Panc1 (cell line): Measurements from ENCODE around the gene CFAP300. TPM values are rescaled to one million over a fixed set of nuclear protein-coding genes. Genes with fewer than 3 reads are reported as not detected.

Experiments used
- ATAC-seq: fragments of 200-7000 bp; cut with Tn5 transposase; 2 replicates; pipeline ENCODE4 v1.9.1; 2020; ENCODE audit warnings: mild to moderate bottlenecking, moderate library complexity
- BruUV-seq: library from RNA; stranded (reverse); fragments of 400-500 nt; replicated peaks from 2 replicates; lab custom pipeline; 2021; lab: Mats Ljungman, UMichigan
- CTCF ChIA-PET: fragments of 300-600 bp; sonication (Branson Sonifier 250); formaldehyde crosslinking; loops from one replicate; lab custom pipeline; 2022; ENCODE audit warnings: antibody characterized with exemption; lab: Charles Lee
- POLR2A ChIA-PET: fragments of 300-600 bp; sonication (Branson Sonifier 250); formaldehyde crosslinking; loops from one replicate; lab custom pipeline; 2022; ENCODE audit warnings: antibody characterized with exemption; lab: Charles Lee
- DNase-seq: peaks from one replicate; pipeline ENCODE4 v3.0.0-alpha.2; 2010; ENCODE audit warnings: low read depth, low spot score
- H3K27ac ChIP-seq: 2 replicates; pipeline ENCODE4 v1.5.1; 2011; ENCODE audit warnings: mild to moderate bottlenecking, low read length, inconsistent platforms
- H3K27me3 ChIP-seq: fragments of 200-500 bp; sonication (Bioruptor generic); 2 replicates; pipeline ENCODE4 v1.6.0; 2014; ENCODE audit warnings: low read length, inconsistent platforms; ENCODE audit not compliant: control insufficient read depth, insufficient read depth
- H3K36me3 ChIP-seq: fragments of 200-500 bp; sonication (Bioruptor generic); 2 replicates; pipeline ENCODE4 v1.5.1; 2014; ENCODE audit warnings: inconsistent platforms, mild to moderate bottlenecking, low read length, moderate library complexity; ENCODE audit not compliant: control insufficient read depth, insufficient read depth
- H3K4me1 ChIP-seq: 2 replicates; pipeline ENCODE4 v1.5.1; 2011; ENCODE audit warnings: inconsistent platforms, mild to moderate bottlenecking, low read length, moderate library complexity; ENCODE audit not compliant: control insufficient read depth, insufficient read depth
- H3K4me3 ChIP-seq, 2 experiments: 2 replicates each; pipeline ENCODE4 v1.5.1; 2011 to 2012; ENCODE audit warnings: low read depth in 2 of 2, low read length in 2 of 2, mild to moderate bottlenecking in 2 of 2, inconsistent platforms in 1 of 2, moderate library complexity in 1 of 2
- H3K9me3 ChIP-seq: fragments of 200-500 bp; sonication (Bioruptor generic); 2 replicates; pipeline ENCODE4 v1.5.1; 2014; ENCODE audit warnings: low read depth, mild to moderate bottlenecking, inconsistent platforms, low read length, moderate library complexity; ENCODE audit not compliant: control insufficient read depth, insufficient read depth
- POLR2AphosphoS5 ChIP-seq: IDR thresholded peaks from 2 replicates; pipeline ENCODE4 v1.6.1; 2012; ENCODE audit warnings: mild to moderate bottlenecking, low read depth, low read length, moderate library complexity
- SIN3A ChIP-seq: IDR thresholded peaks from 2 replicates; pipeline ENCODE4 v1.6.1; 2012; ENCODE audit warnings: low read depth, mild to moderate bottlenecking, low read length, moderate library complexity, borderline replicate concordance; ENCODE audit not compliant: insufficient read depth
- TCF7L2 ChIP-seq: IDR thresholded peaks from 2 replicates; pipeline ENCODE4 v1.6.1; 2011; ENCODE audit warnings: mild to moderate bottlenecking, low read depth, low read length, inconsistent platforms
- in situ Hi-C: cut with HindIII; loops from 2 replicates; pipeline ENCODE4 v1.10.0; 2016; ENCODE audit warnings: low sequenced_read_pairs, low pct_unique_long_range_greater_than_20kb
- intact Hi-C: fragments of 100-400 bp; cut with micrococcal nuclease; formaldehyde crosslinking; loops from one replicate; pipeline ENCODE4 v1.10.0; 2022; ENCODE audit not compliant: unreplicated experiment
- total RNA-seq: library from RNA; stranded (reverse); gene quantifications from one replicate; pipeline ENCODE4 v1.2.1, GENCODE V29; 2021; ENCODE audit not compliant: unreplicated experiment
- TF ChIP-seq, protein P1 (sequence below): fragments of 450-650 bp; IDR thresholded peaks from 2 replicates; pipeline ENCODE4 v1.5.1; 2017; ENCODE audit warnings: mild to moderate bottlenecking
- TF ChIP-seq, protein P2 (sequence below), 2 experiments: IDR thresholded peaks; 2 replicates each; pipeline ENCODE4 v1.6.1; 2011 to 2012; ENCODE audit warnings: low read depth in 2 of 2, control low read depth in 1 of 2, low read length in 1 of 2, mild to moderate bottlenecking in 1 of 2, moderate library complexity in 1 of 2; ENCODE audit not compliant: insufficient read depth in 1 of 2

Gene CFAP300
- total RNA-seq, 1 experiment from 2014 or later: 6.4 TPM

GRCh38 chr11:102099755-102100154 is 52.5 kb downstream of the CFAP300 start:
- H3K4me1 ChIP-seq: no peaks in the 10 kb centered on the region
- H3K36me3 ChIP-seq: no peaks in the 10 kb centered on the region
- DNase-seq (no peak), ATAC-seq (no peak)
- no peaks in the 10 kb centered on the region for H3K9me3 ChIP-seq
- H3K27me3 ChIP-seq: no peaks in the 10 kb centered on the region
- in situ Hi-C loops: no loop called here
- no peak overlapping the region for H3K27ac ChIP-seq
- no TSS peak for BruUV-seq
- no peak overlapping the region for H3K4me3 ChIP-seq
- TF ChIP-seq, protein P1, sequence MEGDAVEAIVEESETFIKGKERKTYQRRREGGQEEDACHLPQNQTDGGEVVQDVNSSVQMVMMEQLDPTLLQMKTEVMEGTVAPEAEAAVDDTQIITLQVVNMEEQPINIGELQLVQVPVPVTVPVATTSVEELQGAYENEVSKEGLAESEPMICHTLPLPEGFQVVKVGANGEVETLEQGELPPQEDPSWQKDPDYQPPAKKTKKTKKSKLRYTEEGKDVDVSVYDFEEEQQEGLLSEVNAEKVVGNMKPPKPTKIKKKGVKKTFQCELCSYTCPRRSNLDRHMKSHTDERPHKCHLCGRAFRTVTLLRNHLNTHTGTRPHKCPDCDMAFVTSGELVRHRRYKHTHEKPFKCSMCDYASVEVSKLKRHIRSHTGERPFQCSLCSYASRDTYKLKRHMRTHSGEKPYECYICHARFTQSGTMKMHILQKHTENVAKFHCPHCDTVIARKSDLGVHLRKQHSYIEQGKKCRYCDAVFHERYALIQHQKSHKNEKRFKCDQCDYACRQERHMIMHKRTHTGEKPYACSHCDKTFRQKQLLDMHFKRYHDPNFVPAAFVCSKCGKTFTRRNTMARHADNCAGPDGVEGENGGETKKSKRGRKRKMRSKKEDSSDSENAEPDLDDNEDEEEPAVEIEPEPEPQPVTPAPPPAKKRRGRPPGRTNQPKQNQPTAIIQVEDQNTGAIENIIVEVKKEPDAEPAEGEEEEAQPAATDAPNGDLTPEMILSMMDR: no peak
- no peak for TF ChIP-seq TCF7L2
- TF ChIP-seq SIN3A: no peak
- TF ChIP-seq, protein P2, sequence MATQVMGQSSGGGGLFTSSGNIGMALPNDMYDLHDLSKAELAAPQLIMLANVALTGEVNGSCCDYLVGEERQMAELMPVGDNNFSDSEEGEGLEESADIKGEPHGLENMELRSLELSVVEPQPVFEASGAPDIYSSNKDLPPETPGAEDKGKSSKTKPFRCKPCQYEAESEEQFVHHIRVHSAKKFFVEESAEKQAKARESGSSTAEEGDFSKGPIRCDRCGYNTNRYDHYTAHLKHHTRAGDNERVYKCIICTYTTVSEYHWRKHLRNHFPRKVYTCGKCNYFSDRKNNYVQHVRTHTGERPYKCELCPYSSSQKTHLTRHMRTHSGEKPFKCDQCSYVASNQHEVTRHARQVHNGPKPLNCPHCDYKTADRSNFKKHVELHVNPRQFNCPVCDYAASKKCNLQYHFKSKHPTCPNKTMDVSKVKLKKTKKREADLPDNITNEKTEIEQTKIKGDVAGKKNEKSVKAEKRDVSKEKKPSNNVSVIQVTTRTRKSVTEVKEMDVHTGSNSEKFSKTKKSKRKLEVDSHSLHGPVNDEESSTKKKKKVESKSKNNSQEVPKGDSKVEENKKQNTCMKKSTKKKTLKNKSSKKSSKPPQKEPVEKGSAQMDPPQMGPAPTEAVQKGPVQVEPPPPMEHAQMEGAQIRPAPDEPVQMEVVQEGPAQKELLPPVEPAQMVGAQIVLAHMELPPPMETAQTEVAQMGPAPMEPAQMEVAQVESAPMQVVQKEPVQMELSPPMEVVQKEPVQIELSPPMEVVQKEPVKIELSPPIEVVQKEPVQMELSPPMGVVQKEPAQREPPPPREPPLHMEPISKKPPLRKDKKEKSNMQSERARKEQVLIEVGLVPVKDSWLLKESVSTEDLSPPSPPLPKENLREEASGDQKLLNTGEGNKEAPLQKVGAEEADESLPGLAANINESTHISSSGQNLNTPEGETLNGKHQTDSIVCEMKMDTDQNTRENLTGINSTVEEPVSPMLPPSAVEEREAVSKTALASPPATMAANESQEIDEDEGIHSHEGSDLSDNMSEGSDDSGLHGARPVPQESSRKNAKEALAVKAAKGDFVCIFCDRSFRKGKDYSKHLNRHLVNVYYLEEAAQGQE (IDR thresholded peaks at IDR 0.05; ENCODE audit: insufficient read depth in 1 of 2, low read depth in 2 of 2, low read length in 1 of 2): no peak
- TF ChIP-seq POLR2AphosphoS5: no peak
- intact Hi-C loops: no loop called here
- ChIA-PET CTCF (no interaction called here), POLR2A (no interaction called here)

- ATAC-seq: no peak
- in situ Hi-C loops: no loop called here
- CTCF ChIA-PET: no interaction called here
- Histone ChIP-seq H3K36me3 (peaks cover 4% of the 10 kb centered on the region), H3K27me3 (no peaks in the 10 kb centered on the region), H3K4me1 (peaks cover 24% of the 10 kb centered on the region), H3K9me3 (no peaks in the 10 kb centered on the region), H3K27ac (peak overlapping the region; percentile 99), H3K4me3 (peak overlapping the region; percentile 80 to 83)
- TF ChIP-seq SIN3A (no peak), TCF7L2 (no peak), POLR2AphosphoS5 (no peak)
- TF ChIP-seq, protein P1: no peak
- TF ChIP-seq, protein P2 (IDR thresholded peaks at IDR 0.05; ENCODE audit: insufficient read depth in 1 of 2, low read depth in 2 of 2, low read length in 1 of 2): no peak
- no TSS peak for BruUV-seq
- no peak for DNase-seq
- intact Hi-C loops: no loop called here
- POLR2A ChIA-PET: no interaction called here
These were observed 61.6 kb downstream of the CFAP300 start for GRCh38 chr11:102108734-102109440.
